Measurements from ENCODE around the gene ROBO2.

DNA sequence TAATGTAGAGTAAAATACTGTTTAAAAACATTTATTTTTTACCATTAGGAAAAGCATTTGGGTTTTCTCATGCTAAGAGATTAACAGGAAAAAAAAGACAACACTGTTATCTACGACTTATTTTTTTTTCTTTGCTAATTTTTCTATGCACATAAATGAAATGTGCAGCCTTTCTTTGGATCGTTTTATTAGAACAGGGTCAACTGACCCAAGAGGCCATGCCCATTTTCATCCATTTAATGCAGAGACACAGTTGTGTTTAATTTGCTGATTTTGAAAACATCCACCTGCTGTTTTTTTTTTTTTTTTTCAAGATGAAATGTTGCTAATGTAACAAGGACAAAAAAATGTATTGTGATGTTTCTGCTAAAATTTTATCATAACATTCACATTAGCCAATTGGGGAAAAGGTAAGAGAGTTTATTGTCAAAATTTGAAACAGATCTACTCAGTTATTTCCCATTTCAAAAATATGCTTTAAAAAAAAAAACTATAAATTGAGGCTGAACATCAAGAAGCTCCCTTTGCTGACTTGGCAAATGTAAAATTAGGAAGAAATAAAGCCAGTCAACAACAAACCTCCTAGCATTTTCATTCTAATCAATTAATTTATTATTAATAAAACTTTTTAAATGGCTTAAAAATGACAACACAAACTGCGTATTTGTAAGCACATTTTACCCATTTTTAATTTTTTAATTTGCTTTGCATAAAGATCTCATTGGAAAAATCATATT, 485.2 kb downstream of the ROBO2 start:
- TF ChIP-seq, protein P1, sequence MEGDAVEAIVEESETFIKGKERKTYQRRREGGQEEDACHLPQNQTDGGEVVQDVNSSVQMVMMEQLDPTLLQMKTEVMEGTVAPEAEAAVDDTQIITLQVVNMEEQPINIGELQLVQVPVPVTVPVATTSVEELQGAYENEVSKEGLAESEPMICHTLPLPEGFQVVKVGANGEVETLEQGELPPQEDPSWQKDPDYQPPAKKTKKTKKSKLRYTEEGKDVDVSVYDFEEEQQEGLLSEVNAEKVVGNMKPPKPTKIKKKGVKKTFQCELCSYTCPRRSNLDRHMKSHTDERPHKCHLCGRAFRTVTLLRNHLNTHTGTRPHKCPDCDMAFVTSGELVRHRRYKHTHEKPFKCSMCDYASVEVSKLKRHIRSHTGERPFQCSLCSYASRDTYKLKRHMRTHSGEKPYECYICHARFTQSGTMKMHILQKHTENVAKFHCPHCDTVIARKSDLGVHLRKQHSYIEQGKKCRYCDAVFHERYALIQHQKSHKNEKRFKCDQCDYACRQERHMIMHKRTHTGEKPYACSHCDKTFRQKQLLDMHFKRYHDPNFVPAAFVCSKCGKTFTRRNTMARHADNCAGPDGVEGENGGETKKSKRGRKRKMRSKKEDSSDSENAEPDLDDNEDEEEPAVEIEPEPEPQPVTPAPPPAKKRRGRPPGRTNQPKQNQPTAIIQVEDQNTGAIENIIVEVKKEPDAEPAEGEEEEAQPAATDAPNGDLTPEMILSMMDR (IDR thresholded peaks at IDR 0.05) = no peak
- no peak for TF ChIP-seq POLR2A (IDR thresholded peaks at IDR 0.05)

Data from esophagus squamous epithelium (tissue), 4 donors.